GM18870 (cell line): ENCODE measurements around the gene DPP10.

Experiments used
- ATAC-seq: cut with Tn5 transposase; IDR thresholded peaks from one replicate; pipeline ENCODE4 v1.9.1; 2021; ENCODE audit warnings: moderate library complexity; ENCODE audit not compliant: unreplicated experiment

The DPP10 gene

GRCh38 chr2:115201386-115201785 is 758.9 kb downstream of the DPP10 start:
- no peak for ATAC-seq

GRCh38 chr2:115208493-115209164 is 766.2 kb downstream of the DPP10 start:
- ATAC-seq: no peak

GRCh38 chr2:115214050-115214449 is 771.6 kb downstream of the DPP10 start:
- ATAC-seq: no peak

GRCh38 chr2:115219296-115219695 is 776.9 kb downstream of the DPP10 start:
- no peak for ATAC-seq

GRCh38 chr2:115234186-115234585 is 791.7 kb downstream of the DPP10 start:
- ATAC-seq: no peak

GRCh38 chr2:115234737-115235136 is 792.3 kb downstream of the DPP10 start:
- ATAC-seq: no peak

GRCh38 chr2:115248066-115248465 is 805.6 kb downstream of the DPP10 start:
- ATAC-seq: no peak

- ATAC-seq: no peak
These were observed 834.9 kb downstream of the DPP10 start for GRCh38 chr2:115277366-115277765.

- no peak for ATAC-seq
These were observed 843.0 kb downstream of the DPP10 start for GRCh38 chr2:115285416-115285815.

GRCh38 chr2:115290478-115290877 is 848.0 kb downstream of the DPP10 start:
- no peak for ATAC-seq

- no peak for ATAC-seq
These were observed 850.3 kb downstream of the DPP10 start for GRCh38 chr2:115292742-115293141.

GRCh38 chr2:115294999-115295398 is 852.6 kb downstream of the DPP10 start:
- no peak for ATAC-seq

- no peak for ATAC-seq
These were observed 854.6 kb downstream of the DPP10 start for GRCh38 chr2:115297056-115297455.

- ATAC-seq: no peak
These were observed 856.8 kb downstream of the DPP10 start for GRCh38 chr2:115299199-115299598.

- no peak for ATAC-seq
These were observed 863.3 kb downstream of the DPP10 start for GRCh38 chr2:115305712-115306111.

GRCh38 chr2:115314119-115314518 is 871.7 kb downstream of the DPP10 start:
- ATAC-seq: no peak

- ATAC-seq: no peak
These were observed 884.6 kb downstream of the DPP10 start for GRCh38 chr2:115327061-115327460.

GRCh38 chr2:115359550-115359949 is 917.1 kb downstream of the DPP10 start:
- no peak for ATAC-seq

GRCh38 chr2:115364093-115364492 is 921.7 kb downstream of the DPP10 start:
- no peak for ATAC-seq

GRCh38 chr2:115369400-115369799 is 927.0 kb downstream of the DPP10 start:
- ATAC-seq: no peak

- no peak for ATAC-seq
These were observed 932.5 kb downstream of the DPP10 start for GRCh38 chr2:115374981-115375380.

GRCh38 chr2:115384399-115384798 is 942.0 kb downstream of the DPP10 start:
- no peak for ATAC-seq

GRCh38 chr2:115386465-115386864 is 944.0 kb downstream of the DPP10 start:
- ATAC-seq: no peak
